H1 (cell line): ENCODE data around the gene TEKTIP1. TPM values are rescaled to one million over a fixed set of nuclear protein-coding genes. Genes with fewer than 3 reads are reported as not detected.

ENCODE experiments used
- CTCF ChIA-PET: fragments of 300-600 bp; sonication (Branson Sonifier 250); formaldehyde crosslinking; loops from one replicate; lab custom pipeline; 2021; ENCODE audit not compliant: partially characterized antibody; lab: Charles Lee
- POLR2A ChIA-PET: fragments of 300-600 bp; sonication (Branson Sonifier 250); formaldehyde crosslinking; loops from one replicate; lab custom pipeline; 2021; ENCODE audit warnings: inconsistent platforms; ENCODE audit not compliant: partially characterized antibody; lab: Charles Lee
- DNase-seq, 2 experiments: peaks; one replicate each; pipeline versions ENCODE4 v3.0.0 to v3.0.0-alpha.2; 2010 to 2022; ENCODE audit warnings: low spot score in 2 of 2, low read depth in 1 of 2, mixed read lengths in 1 of 2
- FAIRE-seq: peaks from 2 replicates; lab custom pipeline; 2011; peaks lifted over from hg19 to GRCh38; lab: Jason Lieb, UNC
- H2AFZ ChIP-seq: 2 replicates; pipeline ENCODE4 v1.8.1; 2012; ENCODE audit warnings: low read length, inconsistent platforms
- H2AK5ac ChIP-seq: 2 replicates; pipeline ENCODE4 v1.6.1; 2013; ENCODE audit warnings: low read depth, low read length
- H2BK120ac ChIP-seq: replicated peaks from 2 replicates; pipeline ENCODE3; 2013; ENCODE audit warnings: low read depth, low read length, inconsistent platforms
- H2BK12ac ChIP-seq: 2 replicates; pipeline ENCODE4 v1.6.1; 2013; ENCODE audit warnings: low read depth, low read length
- H2BK15ac ChIP-seq: 2 replicates; pipeline ENCODE4 v1.6.1; 2013; ENCODE audit warnings: low read length
- H2BK20ac ChIP-seq: 2 replicates; pipeline ENCODE4 v1.6.1; 2013; ENCODE audit warnings: low read length
- H2BK5ac ChIP-seq: 2 replicates; pipeline ENCODE4 v1.6.1; 2013; ENCODE audit warnings: low read depth, low read length
- H3K14ac ChIP-seq: 2 replicates; pipeline ENCODE4 v1.6.1; 2013; ENCODE audit warnings: inconsistent platforms; ENCODE audit not compliant: insufficient read length
- H3K18ac ChIP-seq: 2 replicates; pipeline ENCODE4 v1.6.1; 2013; ENCODE audit warnings: low read length; ENCODE audit errors: extremely low read depth
- H3K23ac ChIP-seq: 2 replicates; pipeline ENCODE4 v1.6.1; 2013; ENCODE audit warnings: inconsistent platforms; ENCODE audit not compliant: insufficient read length
- H3K23me2 ChIP-seq: 2 replicates; pipeline ENCODE4 v1.6.1; 2013; ENCODE audit warnings: low read depth, low read length
- H3K27ac ChIP-seq: 2 replicates; pipeline ENCODE4 v1.6.1; 2011; ENCODE audit warnings: low read depth, low read length, inconsistent platforms
- H3K27me3 ChIP-seq, 4 experiments: replicated peaks in 1 of 4; 1 replicate in 1 of 4; 2 replicates in 3 of 4; pipeline versions ENCODE4 v1.6.1 to v1.8.1; 2011 to 2013; ENCODE audit warnings: low read length in 3 of 4, mild to moderate bottlenecking in 3 of 4, inconsistent platforms in 2 of 4, mixed read lengths in 2 of 4, moderate library complexity in 1 of 4; ENCODE audit not compliant: control insufficient read depth in 3 of 4, insufficient read depth in 3 of 4; ENCODE audit errors: extremely low read depth in 1 of 4
- H3K36me3 ChIP-seq, 4 experiments: 2 replicates each; pipeline versions ENCODE4 v1.6.1 to v1.8.1; 2011 to 2013; ENCODE audit warnings: mild to moderate bottlenecking in 4 of 4, low read length in 3 of 4, moderate library complexity in 2 of 4, control low read depth in 1 of 4, inconsistent platforms in 1 of 4; ENCODE audit not compliant: insufficient read depth in 4 of 4, control insufficient read depth in 2 of 4
- H3K4ac ChIP-seq: replicated peaks from 2 replicates; pipeline ENCODE3; 2013; ENCODE audit warnings: low read length, low read depth, mixed read lengths, inconsistent platforms; ENCODE audit not compliant: insufficient read length
- H3K4me1 ChIP-seq, 4 experiments: replicated peaks in 1 of 4; 1 replicate in 1 of 4; 2 replicates in 3 of 4; pipeline versions ENCODE4 v1.6.1 to v1.8.1; 2011 to 2013; ENCODE audit warnings: low read length in 3 of 4, inconsistent platforms in 2 of 4, mixed read lengths in 1 of 4; ENCODE audit not compliant: insufficient read depth in 4 of 4, control insufficient read depth in 3 of 4
- H3K4me2 ChIP-seq, 2 experiments: 2 replicates each; pipeline versions ENCODE4 v1.6.1 to v1.8.1; 2011 to 2013; ENCODE audit warnings: low read depth in 2 of 2, low read length in 2 of 2, control low read depth in 1 of 2, inconsistent platforms in 1 of 2, mild to moderate bottlenecking in 1 of 2; ENCODE audit not compliant: insufficient read depth in 1 of 2
- H3K4me3 ChIP-seq, 4 experiments: fragments of 200-600, 300-600 bp in 1 of 4; sonication (generic), shearing (Covaris generic), sonication (Bioruptor Twin) in 1 of 4; 2 replicates each; pipeline versions ENCODE4 v1.5.1 to v1.8.1; 2011 to 2016; ENCODE audit warnings: low read length in 4 of 4, low read depth in 3 of 4, control low read depth in 2 of 4, inconsistent platforms in 2 of 4, mild to moderate bottlenecking in 2 of 4, mixed read lengths in 1 of 4, moderate library complexity in 1 of 4; ENCODE audit not compliant: insufficient read depth in 2 of 4; ENCODE audit errors: extremely low read depth in 1 of 4
- H3K56ac ChIP-seq: replicated peaks from 2 replicates; pipeline ENCODE3; 2013; ENCODE audit warnings: low read depth, mild to moderate bottlenecking, mixed read lengths, low read length, inconsistent platforms; ENCODE audit not compliant: insufficient read length
- H3K79me1 ChIP-seq: 2 replicates; pipeline ENCODE4 v1.6.1; 2013; ENCODE audit warnings: low read depth, low read length, control low read depth
- H3K79me2 ChIP-seq, 2 experiments: 2 replicates each; pipeline versions ENCODE4 v1.6.1 to v1.8.1; 2012 to 2013; ENCODE audit warnings: low read length in 2 of 2, mild to moderate bottlenecking in 2 of 2, inconsistent platforms in 1 of 2; ENCODE audit not compliant: insufficient read depth in 2 of 2, control insufficient read depth in 1 of 2
- H3K9ac ChIP-seq, 4 experiments: replicated peaks in 1 of 4; 1 replicate in 1 of 4; 2 replicates in 3 of 4; pipeline versions ENCODE4 v1.6.1 to v1.8.1; 2011 to 2013; ENCODE audit warnings: low read depth in 3 of 4, low read length in 3 of 4, control low read depth in 2 of 4, mild to moderate bottlenecking in 2 of 4, moderate library complexity in 2 of 4, inconsistent platforms in 1 of 4; ENCODE audit errors: extremely low read depth in 1 of 4
- H3K9me3 ChIP-seq, 2 experiments: 2 replicates each; pipeline versions ENCODE4 v1.6.1 to v1.8.1; 2012 to 2013; ENCODE audit warnings: mild to moderate bottlenecking in 2 of 2, moderate library complexity in 2 of 2, control low read depth in 1 of 2, inconsistent platforms in 1 of 2, low read depth in 1 of 2, low read length in 1 of 2, mixed read lengths in 1 of 2; ENCODE audit not compliant: insufficient read depth in 2 of 2
- H4K20me1 ChIP-seq, 2 experiments: replicated peaks in 1 of 2; 2 replicates each; pipeline versions ENCODE3 to v1.8.1; 2011 to 2013; ENCODE audit warnings: inconsistent platforms in 2 of 2, low read length in 2 of 2, mild to moderate bottlenecking in 1 of 2; ENCODE audit not compliant: insufficient read depth in 2 of 2, control insufficient read depth in 1 of 2
- H4K5ac ChIP-seq: 2 replicates; pipeline ENCODE4 v1.6.1; 2013; ENCODE audit warnings: low read length, low read depth, mixed read lengths, inconsistent platforms; ENCODE audit not compliant: insufficient read length
- H4K8ac ChIP-seq: 2 replicates; pipeline ENCODE4 v1.8.0; 2013; ENCODE audit warnings: mild to moderate bottlenecking, moderate library complexity, low read length, inconsistent platforms; ENCODE audit not compliant: insufficient read depth; ENCODE audit errors: extremely low read depth
- H4K91ac ChIP-seq: replicated peaks from 2 replicates; pipeline ENCODE3; 2013; ENCODE audit warnings: low read length, mixed read lengths, inconsistent platforms; ENCODE audit not compliant: insufficient read length
- SP2 ChIP-seq: IDR thresholded peaks from 2 replicates; pipeline ENCODE4 v1.6.1; 2012; ENCODE audit warnings: mild to moderate bottlenecking, low read length, inconsistent platforms
- WGBS, 2 experiments: shearing (Covaris generic) in 1 of 2; methylation state at CpG; one replicate each; pipeline versions ENCODE4 v1.1.6 to v1.1.7; 2013 to 2015; ENCODE audit warnings: low lambda C conversion rate in 2 of 2, mixed read lengths in 2 of 2, inconsistent platforms in 1 of 2, low coverage in 1 of 2, missing lambda C conversion rate in 1 of 2; ENCODE audit not compliant: insufficient replicate concordance in 2 of 2, insufficient coverage in 1 of 2, insufficient read length in 1 of 2; ENCODE audit errors: extremely low coverage in 1 of 2, missing lambda C conversion rate in 1 of 2; 5-methylcytosine and 5-hydroxymethylcytosine counted together
- polyA plus RNA-seq, 7 experiments: library from polyadenylated mRNA; depleted of rRNA in 3 of 7; stranded (reverse) in 5 of 7; unstranded in 2 of 7; fragments of >200 nt in 5 of 7; fragments of 200-250 nt in 2 of 7; gene quantifications; 1 replicate in 5 of 7; 2 replicates in 1 of 7; 4 replicates in 1 of 7; pipeline versions ENCODE4 v1.2.1 to v1.2.3, GENCODE V29; 2011 to 2013; ENCODE audit warnings: missing spikeins in 2 of 7, mixed read lengths in 2 of 7
- total RNA-seq: library from RNA; stranded (reverse); fragmentation: NEBNext Ultra II Directional; extraction: Animal tissue kit (Norgen Biotek cat#: 25700); gene quantifications from 2 replicates; pipeline ENCODE4 v1.2.1, GENCODE V29; 2021

Gene TEKTIP1
- total and polyA plus RNA-seq, 2 of the 8 experiments (the other 6 are each of a cell fraction or from before 2014, with no cell fraction given), result 1.1 TPM; not detected in 1

DNA sequence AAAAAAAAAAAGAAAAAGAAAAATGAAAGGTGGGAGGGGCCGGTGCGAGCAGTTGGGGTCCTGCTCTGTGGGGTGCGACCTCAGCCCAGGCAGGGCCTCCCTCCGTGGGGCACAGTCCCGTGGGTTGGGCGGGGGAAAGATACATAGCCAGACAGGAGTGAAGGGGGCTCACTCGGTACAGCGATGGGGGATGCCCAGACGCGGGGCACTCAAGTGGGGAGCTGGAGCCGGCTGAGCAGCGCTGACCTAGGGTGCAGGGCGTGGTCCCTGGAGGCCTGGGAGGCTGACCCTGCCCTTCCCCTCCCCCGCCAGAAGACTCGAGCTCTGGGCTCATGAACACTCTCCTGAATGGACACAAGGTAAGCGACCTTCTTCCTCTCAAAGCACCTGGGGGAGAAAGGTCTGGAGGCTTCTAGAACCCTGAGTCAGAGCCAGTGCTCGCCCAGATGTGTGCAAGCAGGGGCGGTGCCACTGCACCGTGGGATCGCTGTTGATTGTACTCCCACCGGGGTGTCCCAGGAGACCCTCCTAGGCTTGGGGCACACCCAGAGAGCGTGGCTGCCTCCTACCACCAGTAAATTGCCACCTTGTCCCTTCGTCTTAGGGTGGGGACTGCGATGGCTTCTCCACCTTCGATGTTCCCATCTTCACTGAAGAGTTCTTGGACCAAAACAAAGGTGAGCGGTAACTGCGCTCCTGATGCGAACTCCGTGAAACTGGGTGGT, 37.1 kb downstream of the TEKTIP1 start:
- Histone ChIP-seq H2BK15ac (no peak overlapping the region; the same call in 1 of the 2 replicates), H3K4ac (no peak overlapping the region), H3K36me3 (no peaks in the 10 kb centered on the region), H3K27ac (no peak overlapping the region), H3K79me1 (no peaks in the 10 kb centered on the region), H3K23me2 (peaks cover 21% of the 10 kb centered on the region; the same call in 1 of the 2 replicates), H4K20me1 (peaks cover 3 to 8% of the 10 kb centered on the region in 2 experiments), H4K91ac (peak overlapping the region; percentile 73), H3K23ac (no peak overlapping the region), H4K8ac (peak overlapping the region; percentile 75; the same call in 1 of the 2 replicates), H2AFZ (peak overlapping the region; percentile 79; the same call in 1 of the 2 replicates), H2BK20ac (no peak overlapping the region), H3K9me3 (no peaks in the 10 kb centered on the region), H3K14ac (no peak overlapping the region), H3K79me2 (no peaks in the 10 kb centered on the region), H2AK5ac (no peak overlapping the region), H3K9ac (peak overlapping the region in 2 of 4 experiments; percentile 31 to 38; a peak in 4 of 7 replicates), H3K27me3 (peaks cover 0 to 5% (median 0%) of the 10 kb centered on the region in 4 experiments; a peak in 1 of 7 replicates), H3K18ac (no peak overlapping the region), H2BK5ac (0 out of 2 replicates have a peak overlapping the region, but pooled peaks have one; percentile 45), H3K4me1 (peaks cover 3 to 17% (median 12%) of the 10 kb centered on the region in 4 experiments; a peak in 6 of 7 replicates), H4K5ac (peak overlapping the region; percentile 85), H2BK120ac (no peak overlapping the region), H2BK12ac (no peak overlapping the region; the same call in 1 of the 2 replicates), H3K4me2 (peak overlapping the region; percentile 84 to 87), H3K4me3 (peak overlapping the region; percentile 38 to 65 (median 58)), H3K56ac (peak overlapping the region; percentile 77)
- no peak for TF ChIP-seq SP2
- WGBS, 2 experiments, result 67% methylated on average over 20 of the region's 29 CpGs; no CpG with 5 or more reads in 1 of the 2 experiments
- POLR2A ChIA-PET, result interaction anchor here (0.7 to 1.0 kb wide), 3 partner anchors 11 to 36 kb away, joined by 3 to 7 read pairs (median 3); no protein-coding TSS in a partner anchor
- DNase-seq, result no peak
- FAIRE-seq, result no peak
- CTCF ChIA-PET, result interaction anchor here (0.7 to 6.6 kb wide), 17 partner anchors 9 to 204 kb away, joined by 3 to 51 read pairs (median 3); partner anchors contain the start of gene GIPC3
